CD1c-positive myeloid dendritic cell (primary cell): ENCODE data around the gene MRO.
"Not testable (repeated sequence)": the region's sequence is repeated elsewhere in the genome, so short reads cannot be mapped to it uniquely, and the experiment has no call there.

ENCODE experiments used
- DNase-seq: peaks from one replicate; pipeline ENCODE4 v3.0.0-alpha.2; 2016; ENCODE audit errors: extremely low spot score

The MRO gene

GRCh38 chr18:50792885-50793284, 26.9 kb downstream of the MRO start:
- no peak for DNase-seq

GRCh38 chr18:50791599-50792438, 28.0 kb downstream of the MRO start:
- no peak for DNase-seq

GRCh38 chr18:50790948-50791347, 28.9 kb downstream of the MRO start:
- no peak for DNase-seq

- no peak for DNase-seq
Measured at GRCh38 chr18:50790241-50790640, 29.6 kb downstream of the MRO start.

- DNase-seq = no peak
Measured at GRCh38 chr18:50788284-50788683, 31.5 kb downstream of the MRO start.

GRCh38 chr18:50786864-50787263, 33.0 kb downstream of the MRO start:
- no peak for DNase-seq

GRCh38 chr18:50783553-50783952, 36.3 kb downstream of the MRO start:
- DNase-seq = no peak

- not testable (repeated sequence) for DNase-seq
Measured at GRCh38 chr18:50779021-50779420, 40.8 kb downstream of the MRO start.

GRCh38 chr18:50776383-50776782, 43.4 kb downstream of the MRO start:
- no peak for DNase-seq

GRCh38 chr18:50775726-50776125, 44.1 kb downstream of the MRO start:
- DNase-seq = no peak

- DNase-seq = no peak
Measured at GRCh38 chr18:50775207-50775606, 44.6 kb downstream of the MRO start.

- no peak for DNase-seq
Measured at GRCh38 chr18:50769463-50769862, 50.4 kb downstream of the MRO start.

- no peak for DNase-seq
Measured at GRCh38 chr18:50757358-50757757, 62.5 kb downstream of the MRO start.

GRCh38 chr18:50754297-50754696, 65.5 kb downstream of the MRO start:
- no peak for DNase-seq

- no peak for DNase-seq
Measured at GRCh38 chr18:50753311-50753710, 66.5 kb downstream of the MRO start.

- no peak for DNase-seq
Measured at GRCh38 chr18:50751947-50752346, 67.9 kb downstream of the MRO start.

GRCh38 chr18:50751490-50751889, 68.3 kb downstream of the MRO start:
- DNase-seq = no peak

GRCh38 chr18:50750546-50750945, 69.3 kb downstream of the MRO start:
- no peak for DNase-seq

- no peak for DNase-seq
Measured at GRCh38 chr18:50749945-50750344, 69.9 kb downstream of the MRO start.

- no peak for DNase-seq
Measured at GRCh38 chr18:50749421-50749820, 70.4 kb downstream of the MRO start.

GRCh38 chr18:50748243-50749229, 71.3 kb downstream of the MRO start:
- no peak for DNase-seq

GRCh38 chr18:50747849-50748242, 72.0 kb downstream of the MRO start:
- no peak for DNase-seq

- DNase-seq = no peak
Measured at GRCh38 chr18:50745945-50746344, 73.9 kb downstream of the MRO start.
